B cell (primary cell): ENCODE data around the gene BFSP1. TPM values are rescaled to one million over a fixed set of nuclear protein-coding genes. Genes with fewer than 3 reads are reported as not detected.

Source experiments
- ATAC-seq: fragments of 200-7000 bp; cut with Tn5 transposase; one replicate; pipeline ENCODE4 v1.10.0; 2021; ENCODE audit warnings: low read depth, mild to moderate bottlenecking, moderate number of reproducible peaks, moderate library complexity
- CTCF ChIA-PET: fragments of 350-600 bp; sonication (Branson Sonifier 250); formaldehyde crosslinking; loops from one replicate; lab custom pipeline; 2021; ENCODE audit warnings: antibody characterized with exemption, inconsistent platforms; lab: Charles Lee
- POLR2A ChIA-PET: fragments of 350-600 bp; sonication (Branson Sonifier 250); formaldehyde crosslinking; loops from one replicate; lab custom pipeline; 2021; ENCODE audit warnings: antibody characterized with exemption; lab: Charles Lee
- DNase-seq: peaks from one replicate; pipeline ENCODE4 v3.0.0; 2013
- H2AFZ ChIP-seq: 2 replicates; pipeline ENCODE4 v1.6.1; 2012; ENCODE audit warnings: mild to moderate bottlenecking, low read depth, low read length; ENCODE audit not compliant: insufficient read depth, poor library complexity, severe bottlenecking
- H3K27ac ChIP-seq, 2 donors: 1 replicate in 1 of 2; 2 replicates in 1 of 2; pipeline ENCODE4 v1.5.1; 2012 to 2013; ENCODE audit warnings: low read length in 2 of 2, mild to moderate bottlenecking in 2 of 2, moderate library complexity in 1 of 2
- H3K27me3 ChIP-seq, 4 experiments: fragments of 200-600 bp in 1 of 4; sonication (generic) in 1 of 4; replicated peaks in 1 of 4; 1 replicate in 2 of 4; 2 replicates in 2 of 4; pipeline versions ENCODE4 v1.6.1 to v1.7.0; 2013 to 2016; ENCODE audit warnings: low read length in 3 of 4, mild to moderate bottlenecking in 2 of 4, mixed read lengths in 1 of 4, moderate library complexity in 1 of 4; ENCODE audit not compliant: insufficient read depth in 4 of 4, control insufficient read depth in 3 of 4; ENCODE audit errors: control extremely low read depth in 1 of 4
- H3K36me3 ChIP-seq, 2 experiments: replicated peaks in 1 of 2; 1 replicate in 1 of 2; 2 replicates in 1 of 2; pipeline versions ENCODE4 v1.6.1 to v1.7.1; 2013; ENCODE audit warnings: low read length in 1 of 2; ENCODE audit not compliant: insufficient read depth in 2 of 2, control insufficient read depth in 1 of 2; ENCODE audit errors: control extremely low read depth in 1 of 2, extremely low read depth in 1 of 2
- H3K4me1 ChIP-seq, 2 donors: fragments of 200-600 bp in 1 of 2; sonication (generic) in 1 of 2; 1 replicate in 1 of 2; 2 replicates in 1 of 2; pipeline versions ENCODE4 v1.5.1 to v1.6.1; 2013 to 2017; ENCODE audit warnings: low read length in 2 of 2; ENCODE audit not compliant: control insufficient read depth in 2 of 2, insufficient read depth in 2 of 2
- H3K4me2 ChIP-seq: replicated peaks from 2 replicates; pipeline ENCODE3; 2012; ENCODE audit warnings: mild to moderate bottlenecking, low read depth, low read length; ENCODE audit not compliant: poor library complexity, severe bottlenecking
- H3K4me3 ChIP-seq, 5 experiments: fragments of 200-600 bp in 1 of 5; sonication (generic) in 1 of 5; 1 replicate in 3 of 5; 2 replicates in 2 of 5; pipeline versions ENCODE4 v1.5.1 to v1.7.0; 2011 to 2016; ENCODE audit warnings: low read length in 4 of 5, mild to moderate bottlenecking in 4 of 5, low read depth in 2 of 5, control low read depth in 1 of 5, moderate library complexity in 1 of 5; ENCODE audit not compliant: insufficient read depth in 1 of 5; ENCODE audit errors: control extremely low read depth in 1 of 5, extremely low read depth in 1 of 5
- H3K79me2 ChIP-seq: fragments of 200-600 bp; sonication (generic); one replicate; pipeline ENCODE4 v1.6.0; 2016; ENCODE audit warnings: low read length; ENCODE audit not compliant: control insufficient read depth, insufficient read depth
- H3K9ac ChIP-seq: fragments of 200-600 bp; sonication (generic); 2 replicates; pipeline ENCODE4 v1.6.1; 2017; ENCODE audit warnings: mild to moderate bottlenecking, low read length, moderate library complexity
- H3K9me3 ChIP-seq, 3 donors: one replicate each; pipeline versions ENCODE4 v1.6.1 to v1.7.1; 2013; ENCODE audit warnings: low read length in 2 of 3; ENCODE audit not compliant: control insufficient read depth in 2 of 3, insufficient read depth in 1 of 3; ENCODE audit errors: control extremely low read depth in 1 of 3
- H4K20me1 ChIP-seq: 2 replicates; pipeline ENCODE4 v1.6.0; 2012; ENCODE audit warnings: mild to moderate bottlenecking, low read length; ENCODE audit not compliant: insufficient read depth, control insufficient read depth, poor library complexity, severe bottlenecking
- H3K27ac Mint-ChIP-seq: one replicate; pipeline ENCODE4 v1.8.0; 2021; ENCODE audit warnings: mixed read lengths
- H3K27me3 Mint-ChIP-seq: one replicate; pipeline ENCODE4 v1.8.0; 2021; ENCODE audit warnings: mixed read lengths
- H3K4me1 Mint-ChIP-seq: one replicate; pipeline ENCODE4 v1.8.0; 2021; ENCODE audit warnings: mixed read lengths
- H3K4me3 Mint-ChIP-seq: one replicate; pipeline ENCODE4 v1.8.0; 2021; ENCODE audit warnings: mixed read lengths
- H3K9me3 Mint-ChIP-seq: one replicate; pipeline ENCODE4 v1.8.0; 2022; ENCODE audit warnings: mixed read lengths; ENCODE audit not compliant: insufficient read depth
- EZH2 ChIP-seq: IDR thresholded peaks from 2 replicates; pipeline ENCODE4 v1.6.1; 2012; ENCODE audit warnings: borderline replicate concordance, low read depth, mild to moderate bottlenecking, moderate library complexity, low read length; ENCODE audit not compliant: insufficient read depth, poor library complexity, severe bottlenecking
- WGBS: methylation state at CpG from one replicate; pipeline ENCODE4 v1.1.5; 2013; ENCODE audit warnings: missing lambda C conversion rate; ENCODE audit not compliant: insufficient coverage; 5-methylcytosine and 5-hydroxymethylcytosine counted together
- intact Hi-C: fragments of 100-400 bp; cut with micrococcal nuclease; formaldehyde crosslinking; loops from one replicate; pipeline ENCODE4 v1.10.0; 2022
- polyA plus RNA-seq: library from polyadenylated mRNA; depleted of rRNA; stranded (reverse); fragments of >200 nt; gene quantifications from 2 replicates; pipeline ENCODE4 v1.2.3, GENCODE V29; 2012
- total RNA-seq, 2 donors: library from RNA; stranded (reverse); fragments of 120-200 nt in 1 of 2; gene quantifications; 1 replicate in 1 of 2; 2 replicates in 1 of 2; pipeline versions ENCODE4 v1.2.3 to v1.2.4, GENCODE V29; 2013 to 2022
- TF ChIP-seq, protein P1 (sequence below): fragments of 200-600 bp; IDR thresholded peaks from one replicate; pipeline ENCODE4 v1.8.0; 2022; ENCODE audit warnings: antibody characterized with exemption, mild to moderate bottlenecking

Gene BFSP1
- total and polyA plus RNA-seq, 2 donors (not counting 1 experiment from before 2014, with no cell fraction given) = not detected

DNA sequence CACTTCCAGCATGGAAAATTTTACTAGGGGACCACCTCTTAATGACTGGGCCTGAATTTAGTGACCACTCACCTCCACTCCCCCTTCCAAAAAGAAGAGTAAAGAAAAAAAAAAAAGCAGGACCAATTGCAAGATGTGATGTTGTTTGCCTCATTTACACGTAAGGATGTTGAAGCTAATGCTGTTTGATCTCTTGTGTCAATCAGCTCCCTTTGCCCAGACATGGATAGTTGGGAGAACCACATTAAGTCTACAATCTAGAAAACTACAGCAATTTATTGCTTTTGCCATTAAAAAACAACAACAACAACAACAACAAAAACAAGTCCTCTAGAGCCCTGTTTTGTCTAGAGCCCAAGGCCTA, 27.7 kb upstream of the BFSP1 start:
- Mint-ChIP-seq H3K27ac (no peak overlapping the region), H3K9me3 (no peaks in the 10 kb centered on the region), H3K27me3 (peaks cover 9% of the 10 kb centered on the region), H3K4me1 (no peaks in the 10 kb centered on the region), H3K4me3 (no peak overlapping the region)
- Histone ChIP-seq H3K4me2 (no peak overlapping the region), H3K4me1 (no peaks in the 10 kb centered on the region), H3K9ac (no peak overlapping the region), H3K36me3 (no peaks in the 10 kb centered on the region), H3K79me2 (no peaks in the 10 kb centered on the region), H3K9me3 (no peaks in the 10 kb centered on the region), H3K27me3 (no peaks in the 10 kb centered on the region), H2AFZ (no peak overlapping the region), H3K4me3 (no peak overlapping the region), H3K27ac (no peak overlapping the region), H4K20me1 (no peaks in the 10 kb centered on the region)
- no peak for TF ChIP-seq EZH2
- TF ChIP-seq, protein P1, sequence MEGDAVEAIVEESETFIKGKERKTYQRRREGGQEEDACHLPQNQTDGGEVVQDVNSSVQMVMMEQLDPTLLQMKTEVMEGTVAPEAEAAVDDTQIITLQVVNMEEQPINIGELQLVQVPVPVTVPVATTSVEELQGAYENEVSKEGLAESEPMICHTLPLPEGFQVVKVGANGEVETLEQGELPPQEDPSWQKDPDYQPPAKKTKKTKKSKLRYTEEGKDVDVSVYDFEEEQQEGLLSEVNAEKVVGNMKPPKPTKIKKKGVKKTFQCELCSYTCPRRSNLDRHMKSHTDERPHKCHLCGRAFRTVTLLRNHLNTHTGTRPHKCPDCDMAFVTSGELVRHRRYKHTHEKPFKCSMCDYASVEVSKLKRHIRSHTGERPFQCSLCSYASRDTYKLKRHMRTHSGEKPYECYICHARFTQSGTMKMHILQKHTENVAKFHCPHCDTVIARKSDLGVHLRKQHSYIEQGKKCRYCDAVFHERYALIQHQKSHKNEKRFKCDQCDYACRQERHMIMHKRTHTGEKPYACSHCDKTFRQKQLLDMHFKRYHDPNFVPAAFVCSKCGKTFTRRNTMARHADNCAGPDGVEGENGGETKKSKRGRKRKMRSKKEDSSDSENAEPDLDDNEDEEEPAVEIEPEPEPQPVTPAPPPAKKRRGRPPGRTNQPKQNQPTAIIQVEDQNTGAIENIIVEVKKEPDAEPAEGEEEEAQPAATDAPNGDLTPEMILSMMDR = no peak
- DNase-seq (no peak), ATAC-seq (no peak)
- no CpG with 5 or more reads among the region's 1 CpG for WGBS
- ChIA-PET POLR2A (no interaction called here), CTCF (no interaction called here)
- intact Hi-C loops = no loop called here

DNA sequence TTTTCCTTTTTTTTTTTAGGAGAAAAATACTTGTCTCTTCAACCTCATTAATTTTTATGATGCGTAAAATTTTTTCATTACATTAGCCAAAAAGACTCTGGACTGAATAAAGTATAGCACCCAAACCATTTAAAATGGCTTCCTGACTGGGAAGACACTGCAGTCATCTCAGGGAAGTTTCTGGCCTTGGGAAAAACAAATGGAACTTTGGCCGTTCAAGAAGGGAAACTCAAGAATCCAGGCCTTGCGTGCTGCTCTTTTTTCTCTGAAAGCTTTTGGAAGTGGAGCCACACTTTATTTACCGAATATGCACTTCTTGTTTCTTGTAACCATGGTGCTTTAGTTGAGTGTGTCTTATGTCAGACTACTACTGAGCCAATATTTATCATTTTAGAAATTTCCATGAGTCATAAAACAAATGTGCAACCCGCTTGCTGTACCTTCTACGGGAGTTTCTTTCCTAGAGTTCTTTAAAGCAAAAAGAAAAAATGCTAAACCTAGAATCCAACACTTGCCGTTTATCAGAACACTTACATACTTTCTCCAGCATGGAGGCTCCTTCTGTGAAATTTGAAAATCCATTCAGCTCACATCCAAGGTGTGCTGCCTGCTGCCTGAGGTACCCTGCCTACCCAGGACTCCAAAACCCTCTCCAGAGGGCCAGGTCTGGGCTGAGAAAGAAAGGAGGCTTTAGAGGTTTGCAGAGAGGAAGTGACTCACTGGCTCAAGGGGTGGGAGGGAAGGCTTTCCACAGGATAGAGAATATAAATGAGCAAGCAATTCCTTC, 27.2 kb upstream of the BFSP1 start:
- no peak overlapping the region for H3K4me3 Mint-ChIP-seq
- H3K4me1 ChIP-seq = no peaks in the 10 kb centered on the region
- no peak overlapping the region for H3K9ac ChIP-seq
- 76% methylated on average over 3 of the region's 7 CpGs for WGBS
- H3K4me2 ChIP-seq = no peak overlapping the region
- H3K27ac Mint-ChIP-seq = no peak overlapping the region
- ChIA-PET POLR2A (no interaction called here), CTCF (interaction anchor here (0.6 kb wide), 1 partner anchor 227 kb away, joined by 4 read pairs; no protein-coding TSS in a partner anchor)
- H3K79me2 ChIP-seq = no peaks in the 10 kb centered on the region
- TF ChIP-seq, protein P1 = no peak
- TF ChIP-seq EZH2 = no peak
- no peaks in the 10 kb centered on the region for H3K9me3 Mint-ChIP-seq
- H4K20me1 ChIP-seq = no peaks in the 10 kb centered on the region
- H3K9me3 ChIP-seq = no peaks in the 10 kb centered on the region
- no peaks in the 10 kb centered on the region for H3K36me3 ChIP-seq
- no peaks in the 10 kb centered on the region for H3K27me3 ChIP-seq
- DNase-seq (no peak), ATAC-seq (no peak)
- no peak overlapping the region for H2AFZ ChIP-seq
- no peak overlapping the region for H3K4me3 ChIP-seq
- no peak overlapping the region for H3K27ac ChIP-seq
- no peaks in the 10 kb centered on the region for H3K4me1 Mint-ChIP-seq
- intact Hi-C loops = no loop called here
- peaks cover 9% of the 10 kb centered on the region for H3K27me3 Mint-ChIP-seq
